HG03103 (cell line): ENCODE measurements around the gene ZNF699.
"Not testable (repeated sequence)": the region's sequence is repeated elsewhere in the genome, so short reads cannot be mapped to it uniquely, and the experiment has no call there.

Experiments
- ATAC-seq: cut with Tn5 transposase; IDR thresholded peaks from one replicate; pipeline ENCODE4 v1.9.1; 2021; ENCODE audit warnings: low read depth; ENCODE audit not compliant: unreplicated experiment

Gene ZNF699

DNA sequence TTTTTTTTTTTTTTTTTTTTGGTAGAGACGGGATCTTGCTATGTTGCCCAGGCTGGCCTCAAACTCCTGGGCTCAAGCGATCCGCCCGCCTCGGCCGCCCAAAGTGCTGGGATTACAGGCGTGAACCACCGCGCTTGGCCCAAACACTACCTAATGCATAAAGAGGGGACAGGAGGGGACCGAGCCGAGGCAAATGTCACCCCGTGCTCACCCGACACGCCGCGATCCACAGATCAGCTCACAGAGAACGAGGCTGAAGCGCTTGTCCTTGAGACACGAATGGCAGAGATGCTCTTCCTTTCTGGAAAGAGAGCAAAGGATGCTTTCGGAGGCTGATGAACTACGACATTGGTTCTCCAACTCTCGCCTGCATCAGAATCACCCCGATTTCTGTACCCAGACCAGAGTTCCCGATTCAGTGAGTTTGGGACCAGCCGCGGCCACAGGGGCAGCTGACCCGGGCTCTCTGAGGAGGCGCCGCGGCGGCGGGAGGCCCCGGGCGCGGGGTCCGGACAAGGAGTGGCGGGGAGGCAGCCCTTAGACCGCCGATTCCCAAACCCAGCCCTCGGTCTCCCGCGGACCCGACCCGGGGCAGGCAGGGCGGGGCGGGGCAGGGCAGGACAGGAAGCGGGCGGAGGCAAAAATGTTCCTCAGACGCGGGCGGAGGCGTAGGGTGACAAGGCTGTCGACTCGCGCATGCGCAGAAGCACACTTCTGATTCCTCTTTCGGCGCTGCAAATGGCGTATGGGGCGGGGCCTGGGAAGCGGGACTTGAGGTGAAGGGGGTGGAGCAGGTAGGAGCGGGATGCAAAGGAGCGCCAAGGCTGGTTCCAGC is at the start of gene ZNF699:
Gene ZNF699 (minus strand): TSS at position 700 of the 835 bp plus-strand sequence. CDS start 4,719 bp downstream, outside the sequence.
- ATAC-seq: peak; percentile 76

DNA sequence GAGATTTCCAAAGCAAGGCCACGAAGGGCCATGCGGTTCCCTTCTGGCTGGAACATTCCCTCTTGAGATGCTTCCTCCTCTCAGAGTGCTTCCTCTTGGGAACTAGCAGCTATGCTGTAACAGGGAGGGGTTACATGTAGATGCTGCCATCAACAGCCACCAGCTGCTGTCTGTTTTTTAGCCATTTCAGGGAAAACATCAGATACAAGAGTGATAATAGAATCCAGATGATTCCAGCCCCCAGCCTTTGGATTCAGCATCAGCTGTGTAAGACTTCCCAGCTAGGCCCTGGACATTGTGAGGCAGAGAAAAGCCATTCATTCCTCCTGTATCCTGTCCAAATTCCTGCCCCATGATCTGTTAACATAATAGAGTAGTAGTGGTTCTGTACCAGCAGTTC is 45.0 kb upstream of the ZNF699 start:
- ATAC-seq: no peak

DNA sequence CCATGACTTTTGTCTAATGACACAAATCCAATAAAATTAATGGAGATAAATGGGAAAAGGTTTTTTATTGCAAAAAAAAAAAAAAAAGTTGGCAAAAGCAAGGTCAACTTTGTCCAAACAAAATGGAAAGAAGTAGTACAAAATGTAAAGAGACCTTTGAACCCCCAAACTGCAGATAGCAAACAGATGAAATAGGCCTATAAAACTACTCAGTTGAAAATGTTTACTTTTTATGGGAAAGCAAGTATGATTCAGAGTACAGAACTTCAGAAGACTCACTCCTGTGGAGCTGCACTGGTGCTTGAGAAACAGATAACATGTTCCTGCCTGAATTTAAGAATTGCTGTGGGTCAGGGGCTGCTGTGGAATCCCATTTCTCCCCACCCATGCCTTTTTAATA is 43.4 kb upstream of the ZNF699 start:
- ATAC-seq: no peak

DNA sequence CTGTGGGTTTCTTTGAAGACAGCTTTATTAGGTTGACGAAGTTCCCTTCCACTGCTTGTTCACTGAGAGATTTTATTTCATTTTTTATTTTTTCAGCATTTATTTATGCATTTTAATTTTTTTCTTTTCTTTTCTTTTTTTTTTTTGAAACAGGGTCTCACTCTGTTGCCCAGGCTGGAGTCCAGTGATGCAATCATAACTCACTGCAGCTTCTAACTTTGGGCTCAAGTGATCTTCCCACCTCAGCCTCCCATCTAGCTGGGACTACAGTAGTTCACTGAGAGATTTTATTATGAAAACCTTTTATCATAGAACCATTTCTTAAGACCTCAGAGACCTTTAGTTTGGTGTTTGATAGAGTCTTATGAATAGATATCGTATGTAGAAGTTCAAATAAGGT is 42.9 kb upstream of the ZNF699 start:
- no peak for ATAC-seq

DNA sequence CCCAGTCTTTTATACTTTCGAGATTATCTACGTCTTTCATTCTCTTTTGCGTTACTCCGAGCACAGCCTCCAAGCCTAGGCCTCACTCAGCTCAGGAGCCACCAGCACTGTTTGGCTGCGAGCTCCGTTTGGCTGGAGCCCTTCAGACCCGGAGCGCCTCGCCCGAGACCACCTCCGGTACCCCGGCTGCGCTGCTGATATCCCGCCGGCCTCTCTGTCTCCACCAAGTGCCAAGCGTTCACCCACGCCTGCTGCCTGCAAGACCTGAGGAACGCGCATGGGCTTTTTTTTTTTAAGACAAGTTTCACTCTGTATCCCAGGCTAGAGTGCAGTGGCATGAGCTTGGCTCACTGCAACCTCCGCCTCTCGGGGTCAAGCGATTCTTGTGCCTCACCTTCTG is 39.0 kb upstream of the ZNF699 start:
- no peak for ATAC-seq

DNA sequence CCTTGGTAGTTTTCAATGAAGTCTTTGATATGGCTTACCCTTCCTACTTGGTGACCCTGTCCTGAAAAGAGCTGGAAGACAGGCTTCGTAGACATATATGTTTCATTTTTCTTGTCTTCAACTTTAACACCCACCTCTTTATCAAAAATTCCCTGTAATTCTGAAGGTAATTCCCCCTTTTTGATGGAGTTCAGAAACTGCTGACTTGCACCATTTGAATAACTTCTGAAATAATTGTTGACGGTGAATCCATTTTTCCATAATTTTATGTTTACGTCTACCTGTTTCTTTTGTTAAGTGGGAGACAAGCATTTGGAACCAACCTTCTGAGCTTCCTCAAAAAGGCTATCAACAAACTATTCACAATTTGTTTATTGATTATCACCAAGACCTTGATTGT is 38.6 kb upstream of the ZNF699 start:
- ATAC-seq: no peak

DNA sequence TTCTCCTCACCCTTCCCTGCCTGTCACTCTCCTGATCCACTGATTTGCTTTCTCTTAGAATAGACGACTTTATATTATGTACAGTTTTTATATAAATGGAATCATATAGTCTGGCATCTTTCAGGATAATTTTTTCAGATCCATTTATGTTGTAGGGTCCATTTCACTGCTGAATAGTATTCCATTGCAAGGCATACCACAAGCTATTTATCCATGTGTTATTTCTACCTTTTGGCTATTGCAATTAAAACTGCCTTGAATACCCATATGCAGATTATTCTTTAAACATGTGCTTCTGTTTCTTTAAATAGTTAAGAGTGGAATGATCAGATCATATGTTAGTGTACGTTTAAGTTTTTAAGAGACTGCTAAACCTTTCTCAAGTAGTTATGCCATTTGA is 35.4 kb upstream of the ZNF699 start:
- ATAC-seq: no peak

DNA sequence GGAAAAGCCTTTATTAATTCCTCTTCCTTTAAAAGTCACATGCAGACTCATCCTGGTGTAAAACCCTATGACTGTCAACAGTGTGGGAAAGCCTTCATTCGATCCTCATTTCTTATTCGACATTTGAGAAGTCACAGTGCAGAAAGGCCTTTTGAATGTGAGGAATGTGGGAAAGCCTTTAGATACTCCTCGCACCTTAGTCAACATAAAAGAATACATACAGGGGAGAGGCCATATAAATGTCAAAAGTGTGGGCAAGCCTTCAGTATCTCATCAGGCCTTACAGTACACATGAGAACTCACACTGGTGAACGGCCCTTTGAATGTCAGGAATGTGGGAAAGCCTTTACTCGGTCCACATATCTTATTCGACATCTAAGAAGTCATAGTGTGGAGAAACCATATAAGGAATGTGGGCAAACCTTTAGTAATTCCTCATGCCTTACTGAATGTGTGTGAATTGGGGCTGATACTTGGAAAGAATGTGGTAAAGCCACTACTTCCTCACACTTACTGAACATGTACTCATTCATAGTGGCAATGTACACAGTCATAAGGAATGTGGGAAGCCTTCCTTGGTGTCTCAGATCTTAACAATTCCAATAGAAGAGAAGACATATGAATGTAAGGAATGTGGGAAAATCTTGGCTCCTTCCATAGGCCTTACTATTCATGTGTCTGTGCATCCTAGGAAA is 33.1 kb upstream of the ZNF699 start:
- no peak for ATAC-seq

DNA sequence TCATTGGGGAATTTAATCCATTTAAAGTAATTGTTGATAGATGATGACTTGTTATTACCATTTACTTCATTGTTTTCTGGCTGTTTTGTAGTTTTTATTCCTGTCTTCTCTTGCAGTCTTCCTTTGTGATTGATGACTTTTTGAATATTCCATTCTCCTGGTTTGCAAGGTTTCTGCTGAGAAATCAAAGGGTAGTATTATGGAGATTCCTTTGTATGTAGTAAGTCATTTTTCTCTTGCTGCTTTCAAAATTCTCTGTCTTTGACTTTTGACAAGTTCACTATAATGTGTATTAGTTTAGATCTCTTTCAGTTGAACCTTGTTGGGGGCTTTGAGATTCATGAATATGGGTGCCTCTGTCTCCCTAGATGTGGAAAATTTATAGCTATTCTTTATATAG is 20.4 kb upstream of the ZNF699 start:
- ATAC-seq: no peak

DNA sequence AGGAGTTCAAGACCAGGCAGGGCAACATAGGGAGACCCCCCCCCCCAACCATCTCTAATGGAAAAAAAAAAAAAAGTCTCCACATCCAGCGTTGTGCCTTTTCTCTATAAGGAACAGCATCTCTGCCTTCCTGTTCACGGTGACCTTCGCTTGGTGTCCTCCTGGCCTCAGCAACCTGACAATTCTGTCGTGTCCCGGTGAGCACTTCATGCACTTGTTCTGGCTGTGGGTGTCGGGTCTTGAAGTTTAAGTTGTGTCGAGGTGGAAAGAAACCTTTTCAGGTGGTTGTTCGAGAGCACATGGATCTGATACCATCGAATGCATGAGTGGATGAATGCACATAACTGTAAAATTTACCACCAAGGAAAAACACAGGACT is 14.9 kb upstream of the ZNF699 start:
- ATAC-seq: no peak

DNA sequence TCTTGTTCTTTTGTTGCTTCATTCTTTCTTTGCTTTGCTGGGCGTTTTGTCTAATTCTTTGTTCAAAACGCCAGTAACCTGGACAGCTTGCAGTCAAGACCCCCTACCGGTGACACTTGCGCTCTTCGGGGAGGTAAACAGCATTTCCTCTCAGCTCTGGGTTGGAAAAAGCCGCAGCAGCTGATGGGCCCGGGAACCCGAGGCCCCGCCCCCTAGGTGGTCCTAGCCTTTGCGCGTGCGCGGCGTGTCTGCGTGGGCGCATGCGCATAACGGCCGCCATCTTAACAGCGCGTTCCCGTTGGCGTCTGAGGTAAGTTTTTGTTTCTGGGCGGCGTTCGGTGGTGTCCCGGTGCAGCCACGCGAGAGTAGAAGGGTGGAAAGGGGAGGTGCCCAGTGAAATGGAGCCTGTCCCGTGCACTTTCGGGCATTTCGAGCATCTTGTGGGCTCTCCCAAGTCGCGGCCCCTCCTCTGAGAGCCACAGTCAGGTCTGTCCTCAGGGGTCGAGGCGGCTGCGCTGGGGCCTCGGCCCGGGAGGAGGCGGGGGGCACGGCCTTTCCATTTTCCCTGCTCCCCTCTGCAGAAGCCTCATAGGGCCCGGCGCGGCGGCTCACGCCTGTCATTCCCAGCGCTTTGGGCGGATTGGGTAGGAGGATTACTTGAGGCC is 14.4 kb upstream of the ZNF699 start, which contains the start of gene ZNF559:
Gene ZNF559 (plus strand): TSS at position 261 of the 665 bp plus-strand sequence. CDS start 14,371 bp downstream, outside the sequence.
- peak; percentile 84 for ATAC-seq

DNA sequence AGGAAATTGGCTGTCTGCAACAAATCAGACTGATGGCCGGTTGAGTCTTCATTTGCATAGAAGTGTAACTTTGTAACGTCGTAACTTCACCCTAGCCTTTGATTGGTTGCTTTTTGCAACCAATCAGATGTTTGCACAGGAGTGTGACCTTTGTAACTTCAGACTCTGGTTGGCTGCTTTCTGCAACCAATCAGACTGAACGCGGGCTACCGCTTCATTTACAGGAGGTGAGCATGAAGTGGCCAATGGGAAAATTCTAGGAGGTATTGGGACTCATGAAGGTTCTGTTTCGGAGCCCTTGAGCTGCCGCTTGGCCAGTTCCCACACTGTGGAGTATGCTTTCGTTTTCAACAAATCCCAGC is 13.9 kb upstream of the ZNF699 start:
- ATAC-seq: peak; percentile 20

DNA sequence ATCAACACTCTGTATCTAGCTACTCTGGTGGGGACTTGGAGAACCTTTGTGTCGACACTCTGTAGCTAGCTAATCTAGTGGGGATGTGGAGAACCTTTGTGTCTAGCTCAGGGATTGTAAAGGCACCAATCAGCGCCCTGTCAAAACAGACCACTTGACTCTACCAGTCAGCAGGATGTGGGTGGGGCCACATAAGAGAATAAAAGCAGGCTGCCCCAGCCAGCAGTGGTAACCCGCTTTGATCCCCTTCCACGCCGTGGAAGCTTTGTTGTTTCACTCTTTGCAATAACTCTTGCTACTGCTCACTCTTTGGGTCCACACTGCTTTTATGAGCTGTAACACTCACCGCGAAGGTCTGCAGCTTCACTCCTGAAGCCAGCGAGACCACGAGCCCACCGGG is 12.6 kb upstream of the ZNF699 start:
- ATAC-seq: not testable (repeated sequence)

DNA sequence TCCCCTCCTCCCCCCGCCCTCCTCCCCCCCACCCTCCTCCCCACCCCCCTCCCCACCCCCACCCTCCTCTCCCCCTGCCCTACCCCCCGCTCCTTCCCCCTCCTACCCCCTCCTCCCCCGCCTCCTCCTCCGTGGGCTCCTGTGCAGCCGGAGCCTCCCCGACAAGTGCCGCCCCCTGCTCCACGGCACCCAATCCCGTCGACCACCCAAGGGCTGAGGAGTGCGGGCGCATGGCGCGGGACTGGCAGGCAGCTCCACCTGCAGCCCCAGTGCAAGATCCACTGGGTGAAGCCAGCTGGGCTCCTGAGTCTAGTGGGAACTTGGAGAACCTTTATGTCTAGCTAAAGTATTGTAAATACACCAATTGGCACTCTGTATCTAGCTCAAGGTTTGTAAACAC is 12.1 kb upstream of the ZNF699 start:
- ATAC-seq: not testable (repeated sequence)

DNA sequence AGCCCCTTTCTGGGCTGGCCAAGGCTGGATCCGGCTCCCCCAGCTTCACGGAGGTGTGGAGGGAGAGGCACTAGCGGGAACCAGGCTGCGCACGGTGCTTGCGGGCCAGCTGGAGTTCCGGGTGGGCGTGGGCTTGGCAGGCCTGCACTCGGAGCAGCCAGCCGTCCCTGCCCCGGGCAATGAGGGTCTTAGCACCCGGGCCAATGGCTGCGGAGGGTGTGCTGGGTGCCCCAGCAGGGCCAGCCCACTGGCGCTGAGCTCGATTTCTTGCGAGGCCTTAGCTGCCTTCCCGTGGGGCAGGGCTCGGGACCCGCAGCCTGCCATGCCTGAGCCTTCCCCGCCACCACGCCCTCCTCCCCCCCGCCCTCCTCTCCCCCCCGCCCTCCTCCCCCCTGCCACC is 11.7 kb upstream of the ZNF699 start:
- no peak for ATAC-seq

DNA sequence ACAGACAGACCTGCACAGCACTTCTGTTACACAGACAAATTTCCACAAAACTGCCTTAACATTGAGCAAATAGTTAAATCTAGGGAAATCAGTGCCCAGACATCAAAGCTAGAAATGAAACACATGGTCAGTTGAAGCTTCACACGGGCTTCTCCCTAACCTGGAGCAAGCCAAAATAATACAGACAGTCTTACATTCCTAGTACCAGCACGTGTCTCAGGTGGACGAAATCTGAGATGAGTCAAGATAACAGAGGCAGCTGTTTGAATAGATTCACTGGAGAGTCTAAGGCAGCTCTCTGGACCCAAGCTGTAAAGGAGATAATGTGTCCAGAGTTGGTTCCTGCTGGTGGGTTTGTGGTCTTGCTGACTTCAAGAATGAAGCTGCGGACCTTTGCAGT is 4.1 kb upstream of the ZNF699 start:
- no peak for ATAC-seq

DNA sequence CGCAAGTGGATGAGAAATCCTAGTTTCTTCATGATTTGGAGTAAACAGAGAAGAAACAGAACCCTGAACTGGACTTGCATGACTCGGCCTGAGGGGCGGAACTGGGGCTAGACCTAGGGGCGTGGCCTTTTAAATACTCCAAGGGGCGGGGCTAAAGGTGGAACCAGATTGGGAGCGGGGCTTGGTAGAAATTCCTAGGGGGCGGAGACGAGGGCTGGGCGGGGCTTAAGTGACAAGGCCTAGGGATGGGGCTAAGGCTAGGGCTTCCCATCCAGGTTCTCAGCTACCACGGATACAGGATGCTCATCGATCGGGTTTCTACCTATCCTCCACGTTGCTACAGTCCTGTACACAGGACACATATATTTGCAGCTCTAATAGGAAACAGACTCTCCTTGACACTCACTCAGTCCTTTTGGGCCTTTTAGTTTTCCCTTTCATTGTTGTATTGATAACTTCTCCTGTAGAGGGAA is 372 bp upstream of the ZNF699 start:
- ATAC-seq: peak; percentile 51

DNA sequence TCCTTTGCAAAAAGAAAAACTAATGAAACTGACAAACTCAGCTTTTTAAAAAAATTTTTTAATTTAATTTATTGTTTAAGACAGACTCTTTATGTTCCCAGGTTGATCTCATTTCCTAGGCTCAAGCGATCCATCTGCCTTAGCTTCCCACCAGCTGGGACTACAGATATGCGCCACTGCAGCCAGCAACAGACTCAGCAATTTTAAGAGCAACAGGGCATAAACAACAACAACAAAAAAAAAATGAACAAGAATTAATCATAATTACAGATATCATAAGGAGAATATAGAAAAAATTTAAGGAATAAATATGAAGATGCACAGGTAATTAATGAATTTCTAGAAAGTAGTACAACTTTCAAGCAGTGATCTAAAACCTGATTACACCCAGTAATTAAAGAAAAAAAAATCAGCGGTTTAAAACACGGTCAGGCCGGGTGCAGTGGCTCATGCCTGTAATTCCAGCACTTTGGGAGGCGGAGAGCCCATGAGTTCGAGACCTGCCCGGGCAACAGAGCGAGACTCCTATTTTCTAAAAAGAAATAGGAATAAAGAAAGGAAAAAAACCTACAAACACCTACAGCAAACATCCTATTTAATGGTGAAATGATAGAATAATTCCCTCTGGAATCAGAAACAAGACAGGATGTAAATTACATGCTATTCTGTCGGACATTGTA is 1.4 kb downstream of the ZNF699 start:
- no peak for ATAC-seq

DNA sequence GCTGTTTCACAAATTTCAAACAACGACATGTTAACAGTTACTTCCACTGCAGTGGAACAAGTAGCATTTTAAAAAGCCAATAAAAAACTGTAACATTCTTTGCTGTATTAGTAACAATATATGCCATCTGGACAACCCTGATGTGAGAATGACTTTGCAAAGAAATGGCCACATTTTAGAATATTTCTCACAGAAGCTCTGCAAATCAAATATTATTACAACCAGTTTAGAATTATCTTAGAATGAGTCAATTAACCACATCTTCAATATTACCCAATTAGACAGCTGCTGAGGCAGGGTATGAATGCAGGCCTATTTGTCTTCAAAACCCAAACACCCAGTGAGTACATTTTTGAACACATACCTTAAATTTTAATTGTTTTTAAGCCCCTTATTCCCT is 3.2 kb downstream of the ZNF699 start:
- no peak for ATAC-seq

DNA sequence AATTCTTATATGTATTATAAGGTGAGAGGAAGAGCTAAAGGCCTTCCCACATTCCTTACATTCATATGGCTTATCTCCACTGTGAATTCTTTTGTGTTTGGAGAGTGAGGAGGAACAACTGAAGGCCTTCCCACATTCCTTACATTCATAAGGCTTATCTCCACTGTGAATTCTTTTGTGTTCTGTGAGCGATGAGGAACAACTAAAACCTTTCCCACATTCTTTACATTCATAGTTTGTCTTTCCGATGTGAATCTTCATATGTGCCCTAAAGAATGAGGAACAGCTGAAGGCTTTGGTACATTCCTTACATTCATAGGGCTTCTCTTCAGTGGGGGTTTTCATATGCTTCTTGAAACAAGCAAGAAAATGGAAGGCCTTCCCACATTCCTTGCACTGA is 13.3 kb downstream of the ZNF699 start:
- ATAC-seq: no peak

DNA sequence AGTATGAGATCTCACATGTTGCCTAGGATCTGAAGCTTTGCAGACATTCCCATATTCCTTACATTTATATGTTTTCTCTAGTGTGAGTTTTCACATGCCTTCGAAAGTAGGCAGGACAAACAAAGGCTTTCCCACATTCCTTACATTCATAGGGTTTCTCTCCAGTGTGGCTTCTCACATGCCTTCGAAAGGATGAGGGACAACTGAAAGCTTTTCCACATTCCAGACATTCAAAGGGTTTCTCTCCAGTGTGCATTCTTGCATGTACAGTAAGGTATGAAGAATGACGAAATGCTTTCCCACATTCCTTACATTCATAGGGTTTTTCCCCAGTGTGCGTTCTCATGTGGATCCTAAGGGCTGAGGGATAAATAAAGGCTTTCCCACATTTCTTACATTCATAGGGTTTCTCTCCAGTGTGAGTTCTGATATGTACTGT is 14.2 kb downstream of the ZNF699 start:
- no peak for ATAC-seq
